GM12892 (cell line): ENCODE data around the gene ETF1.

Experiments used
- DNase-seq: peaks from one replicate; pipeline ENCODE4 v3.0.0; 2011; ENCODE audit not compliant: insufficient read length
- FAIRE-seq: peaks from 2 replicates; lab custom pipeline; 2011; peaks lifted over from hg19 to GRCh38; lab: Jason Lieb, UNC
- POLR2A ChIP-seq: IDR thresholded peaks from 2 replicates; pipeline ENCODE4 v1.6.1; 2011; ENCODE audit warnings: low read depth, low read length, control low read depth
- POLR2AphosphoS5 ChIP-seq: IDR thresholded peaks from 2 replicates; pipeline ENCODE4 v1.6.1; 2011; ENCODE audit warnings: low read depth, low read length, control low read depth
- TAF1 ChIP-seq: IDR thresholded peaks from 2 replicates; pipeline ENCODE4 v1.6.1; 2011; ENCODE audit warnings: low read depth, mild to moderate bottlenecking, control low read depth, low read length, borderline replicate concordance

The ETF1 gene

DNA sequence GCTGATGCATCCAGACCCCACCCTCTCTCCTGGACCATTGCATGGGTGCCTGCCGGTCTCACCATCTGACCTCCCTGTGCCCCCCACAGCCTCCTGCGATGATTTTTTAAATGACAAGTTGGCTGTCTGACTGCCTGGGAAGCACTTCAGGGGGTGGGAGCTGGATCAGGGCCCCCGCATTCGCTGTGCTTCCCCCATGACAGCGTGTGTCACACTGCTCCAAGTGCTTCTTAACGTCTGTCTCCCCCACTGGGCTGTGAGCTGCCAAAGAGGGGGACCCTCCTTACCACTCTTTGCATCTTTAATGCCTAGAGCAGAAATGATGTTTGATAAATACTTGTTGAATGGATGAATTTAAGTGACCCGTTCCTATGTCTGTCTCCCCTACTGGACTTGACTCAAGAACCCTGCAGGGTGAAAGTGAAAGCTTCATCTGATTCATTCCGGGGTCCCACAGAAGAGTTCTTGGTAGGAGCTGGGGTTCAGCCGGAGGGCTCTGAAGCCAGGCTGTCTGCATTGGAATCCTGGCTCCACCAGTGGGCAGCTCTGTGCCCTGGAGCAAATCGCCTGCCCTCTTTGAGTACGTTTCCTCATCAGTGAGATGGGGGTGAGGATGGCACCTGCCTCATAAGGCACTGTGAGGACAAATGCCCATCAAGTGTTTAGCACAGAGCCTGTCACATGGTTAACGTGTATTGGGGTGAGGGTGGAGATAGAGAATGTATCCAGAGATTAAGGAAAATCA is 85.3 kb downstream of the ETF1 start:
- DNase-seq (no peak), FAIRE-seq (no peak)
- no peak for TF ChIP-seq TAF1
- no peak for TF ChIP-seq POLR2A
- no peak for TF ChIP-seq POLR2AphosphoS5
